IMR-90 (cell line): ENCODE data around the gene BMP8B.

Experiments used
- CEBPB ChIP-seq: IDR thresholded peaks from 2 replicates; pipeline ENCODE4 v1.6.1; 2012; ENCODE audit warnings: low read depth, low read length, improper control_type of control experiment
- CTCF ChIP-seq: conservative IDR thresholded peaks from 2 replicates; pipeline ENCODE4 v1.5.1; 2012; ENCODE audit warnings: mild to moderate bottlenecking, low read depth, low read length, improper control_type of control experiment
- POLR2A ChIP-seq: IDR thresholded peaks from 2 replicates; pipeline ENCODE4 v1.6.1; 2012; ENCODE audit warnings: mild to moderate bottlenecking, low read depth, low read length
- RAD21 ChIP-seq: IDR thresholded peaks from 2 replicates; pipeline ENCODE4 v1.6.1; 2012; ENCODE audit warnings: low read length, improper control_type of control experiment

GRCh38 chr1:39776886-39777285, 11.8 kb downstream of the BMP8B start:
- TF ChIP-seq POLR2A (no peak), CTCF (no peak), RAD21 (no peak), CEBPB (no peak)
